ENCODE data around the gene MAGI2.

GRCh38 chr7:78828317-78828716, 625.1 kb downstream of the MAGI2 start:
- no peak for TF ChIP-seq CTCF (conservative IDR thresholded peaks at IDR 0.05; ENCODE audit: low read length)
- TF ChIP-seq EZH2phosphoT487 (IDR thresholded peaks at IDR 0.05; ENCODE audit: borderline replicate concordance): no peak

All from Loucy (cell line).